ENCODE measurements around the gene SEM1.

DNA sequence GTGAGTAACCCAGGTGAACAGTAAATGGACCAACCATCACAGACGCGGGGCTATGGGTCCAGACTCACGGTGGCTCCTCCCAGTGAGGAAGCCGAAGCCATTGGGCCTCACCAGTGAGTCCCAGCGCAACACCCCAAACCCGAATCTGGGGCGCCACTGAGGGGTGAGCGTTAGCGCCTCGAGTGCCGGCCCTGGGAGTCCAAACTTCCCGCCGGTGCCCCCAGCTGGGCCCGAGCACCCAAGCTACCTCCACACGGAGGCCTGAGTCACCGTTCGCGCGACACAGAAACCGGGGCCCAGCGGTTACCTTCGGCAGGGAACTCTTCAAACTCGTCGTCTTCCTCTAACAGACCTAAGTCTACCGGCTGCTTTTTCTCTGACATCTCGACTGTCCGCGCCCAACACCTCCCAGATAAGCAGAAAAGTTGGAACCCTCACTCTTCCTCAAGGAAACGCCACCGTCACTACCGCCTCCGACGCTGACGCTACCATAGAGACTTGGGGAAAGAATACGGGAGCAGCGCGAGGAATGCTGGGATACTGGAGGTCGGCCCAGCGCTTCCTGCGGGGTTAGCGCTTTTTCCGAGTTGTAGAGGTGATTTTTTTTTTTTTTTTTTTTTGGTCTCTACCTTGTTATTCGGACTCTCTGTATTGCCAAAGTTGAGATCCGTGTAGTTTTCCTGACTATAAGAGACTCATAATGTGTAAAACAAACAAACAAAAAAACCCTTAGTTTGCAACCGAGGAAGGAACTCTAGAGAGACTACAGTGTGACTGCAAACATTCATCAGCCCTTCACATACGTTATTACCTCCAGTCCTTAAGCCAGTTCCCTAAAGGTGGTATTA is at the start of gene SEM1:
- TF ChIP-seq, protein P1, sequence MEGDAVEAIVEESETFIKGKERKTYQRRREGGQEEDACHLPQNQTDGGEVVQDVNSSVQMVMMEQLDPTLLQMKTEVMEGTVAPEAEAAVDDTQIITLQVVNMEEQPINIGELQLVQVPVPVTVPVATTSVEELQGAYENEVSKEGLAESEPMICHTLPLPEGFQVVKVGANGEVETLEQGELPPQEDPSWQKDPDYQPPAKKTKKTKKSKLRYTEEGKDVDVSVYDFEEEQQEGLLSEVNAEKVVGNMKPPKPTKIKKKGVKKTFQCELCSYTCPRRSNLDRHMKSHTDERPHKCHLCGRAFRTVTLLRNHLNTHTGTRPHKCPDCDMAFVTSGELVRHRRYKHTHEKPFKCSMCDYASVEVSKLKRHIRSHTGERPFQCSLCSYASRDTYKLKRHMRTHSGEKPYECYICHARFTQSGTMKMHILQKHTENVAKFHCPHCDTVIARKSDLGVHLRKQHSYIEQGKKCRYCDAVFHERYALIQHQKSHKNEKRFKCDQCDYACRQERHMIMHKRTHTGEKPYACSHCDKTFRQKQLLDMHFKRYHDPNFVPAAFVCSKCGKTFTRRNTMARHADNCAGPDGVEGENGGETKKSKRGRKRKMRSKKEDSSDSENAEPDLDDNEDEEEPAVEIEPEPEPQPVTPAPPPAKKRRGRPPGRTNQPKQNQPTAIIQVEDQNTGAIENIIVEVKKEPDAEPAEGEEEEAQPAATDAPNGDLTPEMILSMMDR (IDR thresholded peaks at IDR 0.05; ENCODE audit: poor library complexity) = no peak
- TF ChIP-seq EZH2 (IDR thresholded peaks at IDR 0.05; ENCODE audit: borderline replicate concordance) = no peak
- no peak for TF ChIP-seq EZH2phosphoT487 (IDR thresholded peaks at IDR 0.05; ENCODE audit: low read depth, severe bottlenecking, unreplicated experiment)
